Muscle layer of duodenum (tissue), 2 donors: ENCODE measurements around the gene MMP23B.
A peak's percentile ranks its signal among the peaks of the same experiment; 100 is the strongest.
"Not testable (repeated sequence)": the region's sequence is repeated elsewhere in the genome, so short reads cannot be mapped to it uniquely, and the experiment has no call there.

Source experiments
- H3K27ac ChIP-seq: one replicate; pipeline ENCODE4 v1.7.0; 2013; ENCODE audit warnings: mild to moderate bottlenecking, low read length
- H3K27me3 ChIP-seq: one replicate; pipeline ENCODE4 v1.7.0; 2013; ENCODE audit warnings: low read depth, mild to moderate bottlenecking, control low read depth, low read length
- H3K36me3 ChIP-seq, 2 donors: one replicate each; pipeline ENCODE4 v1.7.0; 2013; ENCODE audit warnings: low read length in 2 of 2, control low read depth in 1 of 2, mild to moderate bottlenecking in 1 of 2; ENCODE audit not compliant: insufficient read depth in 2 of 2, control insufficient read depth in 1 of 2
- H3K4me1 ChIP-seq, 2 donors: one replicate each; pipeline ENCODE4 v1.7.0; 2013; ENCODE audit warnings: low read length in 2 of 2, mild to moderate bottlenecking in 2 of 2, control low read depth in 1 of 2, moderate library complexity in 1 of 2; ENCODE audit not compliant: insufficient read depth in 2 of 2, control insufficient read depth in 1 of 2
- H3K4me3 ChIP-seq, 2 donors: one replicate each; pipeline ENCODE4 v1.7.0; 2013; ENCODE audit warnings: low read length in 2 of 2, low read depth in 1 of 2, mild to moderate bottlenecking in 1 of 2
- H3K9me3 ChIP-seq, 2 donors: one replicate each; pipeline ENCODE4 v1.7.0; 2013; ENCODE audit warnings: low read length in 2 of 2, control low read depth in 1 of 2, mild to moderate bottlenecking in 1 of 2; ENCODE audit not compliant: control insufficient read depth in 1 of 2
- donor health status: healthy.

The MMP23B gene

GRCh38 chr1:1676087-1676486 lies 44.1 kb downstream of the MMP23B start:
- H3K36me3 ChIP-seq, result peaks cover 7 to 18% of the 10 kb centered on the region in 2 donors
- H3K4me1 ChIP-seq, result peaks cover 0 to 13% of the 10 kb centered on the region in 2 donors
- H3K27ac ChIP-seq, H3K9me3 ChIP-seq, H3K4me3 ChIP-seq, H3K27me3 ChIP-seq: not testable (repeated sequence)

DNA sequence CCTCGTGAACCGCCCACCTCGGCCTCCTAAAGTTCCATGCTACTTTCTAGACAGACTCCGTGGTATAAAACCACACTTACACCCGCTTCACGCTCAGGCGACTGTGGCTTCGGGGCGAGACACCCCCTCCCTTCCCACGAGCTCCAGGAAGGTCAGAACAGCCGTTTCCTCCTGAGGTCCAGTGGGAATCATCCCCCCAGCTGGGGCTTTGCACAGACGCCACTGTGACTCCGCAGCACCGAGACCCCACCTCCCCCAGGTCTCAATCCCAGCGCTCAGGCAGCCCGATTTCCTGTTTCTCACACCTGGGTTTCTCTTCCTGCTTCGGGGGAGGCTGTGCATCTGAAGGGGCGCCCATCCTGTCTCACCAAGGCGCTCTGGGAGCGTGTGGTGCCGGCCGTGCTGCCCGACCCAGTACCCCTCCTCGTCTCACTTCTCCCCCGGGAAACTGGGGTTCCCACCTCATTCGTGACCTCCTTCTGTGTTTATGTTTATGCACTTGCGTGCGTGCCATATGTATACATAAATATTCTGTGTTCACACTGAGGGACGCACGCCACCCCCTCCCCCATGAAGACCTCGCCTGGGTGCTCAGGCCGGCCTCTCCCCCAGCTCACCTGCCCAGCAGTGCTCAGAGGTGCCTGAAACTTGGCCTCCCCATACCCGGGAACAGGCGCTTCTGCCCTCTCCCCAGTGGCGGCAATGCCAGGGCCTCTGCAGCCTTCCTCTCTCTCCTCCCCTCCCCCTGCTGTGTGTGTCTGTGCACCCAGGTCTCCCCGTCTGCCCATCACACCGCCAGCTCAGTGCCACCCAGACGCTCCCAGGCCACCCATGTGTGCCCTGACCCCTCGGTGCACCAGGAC lies 46.0 kb downstream of the MMP23B start:
- no peak overlapping the region for H3K4me3 ChIP-seq
- H3K4me1 ChIP-seq, result peaks cover 0 to 13% of the 10 kb centered on the region in 2 donors
- H3K36me3 ChIP-seq, result no peaks in the 10 kb centered on the region
- H3K27me3 ChIP-seq, result no peaks in the 10 kb centered on the region
- peak overlapping the region; percentile 65 for H3K27ac ChIP-seq
- H3K9me3 ChIP-seq, result no peaks in the 10 kb centered on the region

GRCh38 chr1:1678581-1679380 lies 46.8 kb downstream of the MMP23B start:
- no peak overlapping the region for H3K4me3 ChIP-seq
- H3K36me3 ChIP-seq, result no peaks in the 10 kb centered on the region
- H3K9me3 ChIP-seq, result no peaks in the 10 kb centered on the region
- H3K27me3 ChIP-seq, result no peaks in the 10 kb centered on the region
- peak overlapping the region; percentile 65 for H3K27ac ChIP-seq
- H3K4me1 ChIP-seq, result peaks cover 0 to 20% of the 10 kb centered on the region in 2 donors

DNA sequence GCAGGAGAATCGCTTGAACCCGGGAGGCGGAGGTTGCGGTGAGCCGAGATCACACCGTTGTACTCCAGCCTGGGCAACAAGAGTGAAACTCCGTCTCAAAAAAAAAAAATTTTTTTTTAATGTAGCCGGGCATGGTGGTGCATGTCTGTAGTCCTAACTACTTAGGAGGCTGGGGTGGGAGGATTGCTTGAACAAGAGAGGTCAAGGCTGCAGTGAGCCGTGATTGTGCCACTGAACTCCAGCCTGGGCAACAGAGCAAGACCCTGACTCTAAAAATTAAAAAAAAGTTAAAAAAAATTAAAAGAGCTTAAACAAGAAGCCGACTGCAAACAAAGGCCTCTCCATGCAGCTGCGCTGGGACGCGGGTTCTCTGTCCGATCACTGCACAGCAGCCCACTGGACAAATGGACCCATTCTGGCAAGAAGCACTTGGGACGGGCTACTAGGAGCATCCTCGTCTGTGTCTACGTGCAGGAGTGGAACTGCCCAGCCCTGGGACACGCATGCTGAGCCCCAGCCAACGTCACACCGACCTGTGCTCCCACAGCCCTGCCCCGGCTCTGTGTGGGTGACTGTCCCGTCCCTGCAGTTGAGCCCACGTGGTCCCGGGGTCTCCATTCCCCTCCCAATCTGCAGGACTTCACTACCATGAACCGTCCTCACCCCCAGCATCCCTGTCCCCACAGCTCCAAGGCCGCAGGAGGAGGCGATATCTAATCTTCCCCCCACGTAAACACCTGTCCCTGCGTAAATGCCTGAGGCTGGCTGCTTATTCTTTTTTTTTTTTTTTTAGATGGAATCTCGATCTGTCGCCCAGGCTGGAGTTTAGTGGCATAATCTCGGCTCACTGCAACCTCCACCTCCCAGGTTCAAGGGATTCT lies 48.3 kb downstream of the MMP23B start:
- Histone ChIP-seq H3K27ac (no peak overlapping the region), H3K4me3 (no peak overlapping the region), H3K36me3 (no peaks in the 10 kb centered on the region), H3K27me3 (no peaks in the 10 kb centered on the region), H3K4me1 (peaks cover 0 to 20% of the 10 kb centered on the region in 2 donors), H3K9me3 (no peaks in the 10 kb centered on the region)

DNA sequence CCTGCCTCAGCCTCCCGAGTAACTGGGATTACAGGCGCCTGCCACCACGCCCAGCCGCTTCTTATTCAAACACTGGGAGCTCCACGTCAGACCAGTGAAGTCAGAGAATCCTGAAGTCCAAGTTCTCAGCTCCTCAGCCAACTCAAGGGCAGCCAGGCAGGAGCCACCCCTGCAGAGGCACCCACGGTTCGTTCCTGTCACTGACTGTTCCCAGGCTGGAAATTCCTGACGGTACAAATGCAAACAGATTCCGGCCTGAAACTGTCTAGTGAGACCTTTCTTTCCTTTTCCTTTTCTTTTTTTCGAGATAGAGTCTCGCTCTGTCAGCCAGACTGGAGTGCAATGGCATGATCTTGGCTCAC lies 48.9 kb downstream of the MMP23B start:
- peaks cover 0 to 20% of the 10 kb centered on the region in 2 donors for H3K4me1 ChIP-seq
- H3K4me3 ChIP-seq, result no peak overlapping the region
- no peaks in the 10 kb centered on the region for H3K36me3 ChIP-seq
- H3K27me3 ChIP-seq, result no peaks in the 10 kb centered on the region
- H3K9me3 ChIP-seq, result no peaks in the 10 kb centered on the region
- no peak overlapping the region for H3K27ac ChIP-seq

DNA sequence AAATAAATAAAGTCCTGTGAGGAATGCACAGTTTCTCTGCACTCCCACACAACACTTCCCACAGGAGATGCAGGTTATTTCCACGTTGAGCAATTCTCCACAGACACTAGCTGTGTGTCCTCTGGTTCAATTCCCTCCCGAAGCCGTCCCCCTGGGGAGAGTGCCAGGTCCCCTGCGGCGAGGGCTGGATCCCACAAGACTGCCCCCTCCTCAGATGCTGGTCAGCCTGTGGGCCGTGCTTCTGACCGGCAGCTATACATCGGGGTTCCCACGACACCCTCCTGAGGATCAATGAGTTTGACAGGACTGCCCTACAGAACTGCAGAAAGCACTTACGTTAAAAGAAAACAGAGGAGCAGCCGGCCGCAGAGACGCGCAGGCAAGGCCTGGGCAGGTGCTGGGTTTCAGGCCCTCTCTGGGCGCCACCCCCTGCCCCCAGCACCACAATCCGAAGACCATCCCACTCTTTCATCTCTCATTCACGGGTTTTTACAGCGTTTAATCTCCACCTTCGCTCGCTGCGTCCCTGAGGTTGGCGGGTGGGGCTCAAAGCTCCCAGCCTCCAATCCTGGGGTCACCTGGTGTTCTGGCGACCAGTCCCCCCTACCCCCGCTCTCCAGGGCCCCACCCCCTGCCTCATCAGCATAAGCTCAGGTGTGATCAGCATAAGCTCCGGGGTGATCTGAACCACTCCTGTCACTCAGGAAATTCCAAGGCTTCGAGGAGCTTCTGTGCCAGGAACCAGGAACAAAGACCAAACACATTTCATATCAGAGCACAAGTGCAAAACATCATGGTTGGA lies 51.3 kb downstream of the MMP23B start:
- Histone ChIP-seq H3K9me3 (no peaks in the 10 kb centered on the region), H3K4me3 (no peak overlapping the region), H3K4me1 (peaks cover 0 to 15% of the 10 kb centered on the region in 2 donors), H3K36me3 (no peaks in the 10 kb centered on the region), H3K27ac (no peak overlapping the region), H3K27me3 (no peaks in the 10 kb centered on the region)
